ENCODE data around the gene IRGQ. TPM values are rescaled to one million over a fixed set of nuclear protein-coding genes. Genes with fewer than 3 reads are reported as not detected.

Gene IRGQ
- total RNA-seq, 1 experiment from 2014 or later: 38.1 TPM

DNA sequence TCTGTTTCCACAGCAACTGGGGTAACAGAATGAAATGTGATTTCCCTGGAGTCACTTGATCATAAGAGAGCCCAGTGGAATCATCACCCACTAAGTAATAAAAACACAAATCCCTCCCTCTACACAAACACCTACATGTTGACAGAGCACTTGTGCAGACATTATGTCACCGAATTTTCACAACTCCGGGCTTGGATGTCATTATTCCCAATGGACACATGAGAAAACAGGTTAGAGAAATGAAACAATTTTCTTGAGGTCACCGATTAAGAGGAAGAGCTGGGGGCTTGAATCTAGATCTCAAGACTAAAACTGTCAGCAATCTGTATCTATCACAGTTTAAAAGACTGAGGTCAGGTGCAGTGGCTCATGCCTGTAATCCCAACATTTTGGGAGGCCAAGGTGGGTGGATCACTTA, 23.8 kb downstream of the IRGQ start:
- CTCF ChIA-PET: interaction anchor here (2.5 to 2.8 kb wide), 2 partner anchors 23 to 37 kb away, joined by 14 to 16 read pairs; partner anchors contain the start of genes IRGQ and ZNF576
- H3K4me1 Mint-ChIP-seq: peaks cover 24% of the 10 kb centered on the region
- TF ChIP-seq, protein P1, sequence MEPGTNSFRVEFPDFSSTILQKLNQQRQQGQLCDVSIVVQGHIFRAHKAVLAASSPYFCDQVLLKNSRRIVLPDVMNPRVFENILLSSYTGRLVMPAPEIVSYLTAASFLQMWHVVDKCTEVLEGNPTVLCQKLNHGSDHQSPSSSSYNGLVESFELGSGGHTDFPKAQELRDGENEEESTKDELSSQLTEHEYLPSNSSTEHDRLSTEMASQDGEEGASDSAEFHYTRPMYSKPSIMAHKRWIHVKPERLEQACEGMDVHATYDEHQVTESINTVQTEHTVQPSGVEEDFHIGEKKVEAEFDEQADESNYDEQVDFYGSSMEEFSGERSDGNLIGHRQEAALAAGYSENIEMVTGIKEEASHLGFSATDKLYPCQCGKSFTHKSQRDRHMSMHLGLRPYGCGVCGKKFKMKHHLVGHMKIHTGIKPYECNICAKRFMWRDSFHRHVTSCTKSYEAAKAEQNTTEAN (CRISPR knock-in tag; IDR thresholded peaks at IDR 0.05): no peak
- TF ChIP-seq, protein P2, sequence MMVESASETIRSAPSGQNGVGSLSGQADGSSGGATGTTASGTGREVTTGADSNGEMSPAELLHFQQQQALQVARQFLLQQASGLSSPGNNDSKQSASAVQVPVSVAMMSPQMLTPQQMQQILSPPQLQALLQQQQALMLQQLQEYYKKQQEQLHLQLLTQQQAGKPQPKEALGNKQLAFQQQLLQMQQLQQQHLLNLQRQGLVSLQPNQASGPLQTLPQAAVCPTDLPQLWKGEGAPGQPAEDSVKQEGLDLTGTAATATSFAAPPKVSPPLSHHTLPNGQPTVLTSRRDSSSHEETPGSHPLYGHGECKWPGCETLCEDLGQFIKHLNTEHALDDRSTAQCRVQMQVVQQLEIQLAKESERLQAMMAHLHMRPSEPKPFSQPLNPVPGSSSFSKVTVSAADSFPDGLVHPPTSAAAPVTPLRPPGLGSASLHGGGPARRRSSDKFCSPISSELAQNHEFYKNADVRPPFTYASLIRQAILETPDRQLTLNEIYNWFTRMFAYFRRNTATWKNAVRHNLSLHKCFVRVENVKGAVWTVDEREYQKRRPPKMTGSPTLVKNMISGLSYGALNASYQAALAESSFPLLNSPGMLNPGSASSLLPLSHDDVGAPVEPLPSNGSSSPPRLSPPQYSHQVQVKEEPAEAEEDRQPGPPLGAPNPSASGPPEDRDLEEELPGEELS (CRISPR knock-in tag; IDR thresholded peaks at IDR 0.05): no peak
- TF ChIP-seq NFYB (CRISPR knock-in tag; conservative IDR thresholded peaks at IDR 0.05; ENCODE audit: low read depth) (no peak), ZNF396 (CRISPR knock-in tag; IDR thresholded peaks at IDR 0.05; ENCODE audit: borderline replicate concordance) (no peak), ETV6 (CRISPR knock-in tag; IDR thresholded peaks at IDR 0.05) (no peak), FOXP1 (CRISPR knock-in tag; IDR thresholded peaks at IDR 0.05; ENCODE audit: borderline replicate concordance) (no peak), CBFB (CRISPR knock-in tag; IDR thresholded peaks at IDR 0.05; ENCODE audit: low read depth) (no peak), ZNF423 (CRISPR knock-in tag; IDR thresholded peaks at IDR 0.05) (no peak), IRF2 (CRISPR knock-in tag; IDR thresholded peaks at IDR 0.05; ENCODE audit: borderline replicate concordance, low read depth) (no peak)
- TF ChIP-seq, protein P3, sequence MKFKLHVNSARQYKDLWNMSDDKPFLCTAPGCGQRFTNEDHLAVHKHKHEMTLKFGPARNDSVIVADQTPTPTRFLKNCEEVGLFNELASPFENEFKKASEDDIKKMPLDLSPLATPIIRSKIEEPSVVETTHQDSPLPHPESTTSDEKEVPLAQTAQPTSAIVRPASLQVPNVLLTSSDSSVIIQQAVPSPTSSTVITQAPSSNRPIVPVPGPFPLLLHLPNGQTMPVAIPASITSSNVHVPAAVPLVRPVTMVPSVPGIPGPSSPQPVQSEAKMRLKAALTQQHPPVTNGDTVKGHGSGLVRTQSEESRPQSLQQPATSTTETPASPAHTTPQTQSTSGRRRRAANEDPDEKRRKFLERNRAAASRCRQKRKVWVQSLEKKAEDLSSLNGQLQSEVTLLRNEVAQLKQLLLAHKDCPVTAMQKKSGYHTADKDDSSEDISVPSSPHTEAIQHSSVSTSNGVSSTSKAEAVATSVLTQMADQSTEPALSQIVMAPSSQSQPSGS (CRISPR knock-in tag; IDR thresholded peaks at IDR 0.05; ENCODE audit: borderline replicate concordance, low read depth): no peak
- TF ChIP-seq, protein P4, sequence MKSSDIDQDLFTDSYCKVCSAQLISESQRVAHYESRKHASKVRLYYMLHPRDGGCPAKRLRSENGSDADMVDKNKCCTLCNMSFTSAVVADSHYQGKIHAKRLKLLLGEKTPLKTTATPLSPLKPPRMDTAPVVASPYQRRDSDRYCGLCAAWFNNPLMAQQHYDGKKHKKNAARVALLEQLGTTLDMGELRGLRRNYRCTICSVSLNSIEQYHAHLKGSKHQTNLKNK (CRISPR knock-in tag; IDR thresholded peaks at IDR 0.05): no peak
- TF ChIP-seq, protein P5, sequence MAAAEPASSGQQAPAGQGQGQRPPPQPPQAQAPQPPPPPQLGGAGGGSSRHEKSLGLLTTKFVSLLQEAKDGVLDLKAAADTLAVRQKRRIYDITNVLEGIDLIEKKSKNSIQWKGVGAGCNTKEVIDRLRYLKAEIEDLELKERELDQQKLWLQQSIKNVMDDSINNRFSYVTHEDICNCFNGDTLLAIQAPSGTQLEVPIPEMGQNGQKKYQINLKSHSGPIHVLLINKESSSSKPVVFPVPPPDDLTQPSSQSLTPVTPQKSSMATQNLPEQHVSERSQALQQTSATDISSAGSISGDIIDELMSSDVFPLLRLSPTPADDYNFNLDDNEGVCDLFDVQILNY (CRISPR knock-in tag; IDR thresholded peaks at IDR 0.05): no peak
- TF ChIP-seq, protein P6, sequence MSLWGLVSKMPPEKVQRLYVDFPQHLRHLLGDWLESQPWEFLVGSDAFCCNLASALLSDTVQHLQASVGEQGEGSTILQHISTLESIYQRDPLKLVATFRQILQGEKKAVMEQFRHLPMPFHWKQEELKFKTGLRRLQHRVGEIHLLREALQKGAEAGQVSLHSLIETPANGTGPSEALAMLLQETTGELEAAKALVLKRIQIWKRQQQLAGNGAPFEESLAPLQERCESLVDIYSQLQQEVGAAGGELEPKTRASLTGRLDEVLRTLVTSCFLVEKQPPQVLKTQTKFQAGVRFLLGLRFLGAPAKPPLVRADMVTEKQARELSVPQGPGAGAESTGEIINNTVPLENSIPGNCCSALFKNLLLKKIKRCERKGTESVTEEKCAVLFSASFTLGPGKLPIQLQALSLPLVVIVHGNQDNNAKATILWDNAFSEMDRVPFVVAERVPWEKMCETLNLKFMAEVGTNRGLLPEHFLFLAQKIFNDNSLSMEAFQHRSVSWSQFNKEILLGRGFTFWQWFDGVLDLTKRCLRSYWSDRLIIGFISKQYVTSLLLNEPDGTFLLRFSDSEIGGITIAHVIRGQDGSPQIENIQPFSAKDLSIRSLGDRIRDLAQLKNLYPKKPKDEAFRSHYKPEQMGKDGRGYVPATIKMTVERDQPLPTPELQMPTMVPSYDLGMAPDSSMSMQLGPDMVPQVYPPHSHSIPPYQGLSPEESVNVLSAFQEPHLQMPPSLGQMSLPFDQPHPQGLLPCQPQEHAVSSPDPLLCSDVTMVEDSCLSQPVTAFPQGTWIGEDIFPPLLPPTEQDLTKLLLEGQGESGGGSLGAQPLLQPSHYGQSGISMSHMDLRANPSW (CRISPR knock-in tag; conservative IDR thresholded peaks at IDR 0.05; ENCODE audit: low read depth): no peak
- TF ChIP-seq, protein P7, sequence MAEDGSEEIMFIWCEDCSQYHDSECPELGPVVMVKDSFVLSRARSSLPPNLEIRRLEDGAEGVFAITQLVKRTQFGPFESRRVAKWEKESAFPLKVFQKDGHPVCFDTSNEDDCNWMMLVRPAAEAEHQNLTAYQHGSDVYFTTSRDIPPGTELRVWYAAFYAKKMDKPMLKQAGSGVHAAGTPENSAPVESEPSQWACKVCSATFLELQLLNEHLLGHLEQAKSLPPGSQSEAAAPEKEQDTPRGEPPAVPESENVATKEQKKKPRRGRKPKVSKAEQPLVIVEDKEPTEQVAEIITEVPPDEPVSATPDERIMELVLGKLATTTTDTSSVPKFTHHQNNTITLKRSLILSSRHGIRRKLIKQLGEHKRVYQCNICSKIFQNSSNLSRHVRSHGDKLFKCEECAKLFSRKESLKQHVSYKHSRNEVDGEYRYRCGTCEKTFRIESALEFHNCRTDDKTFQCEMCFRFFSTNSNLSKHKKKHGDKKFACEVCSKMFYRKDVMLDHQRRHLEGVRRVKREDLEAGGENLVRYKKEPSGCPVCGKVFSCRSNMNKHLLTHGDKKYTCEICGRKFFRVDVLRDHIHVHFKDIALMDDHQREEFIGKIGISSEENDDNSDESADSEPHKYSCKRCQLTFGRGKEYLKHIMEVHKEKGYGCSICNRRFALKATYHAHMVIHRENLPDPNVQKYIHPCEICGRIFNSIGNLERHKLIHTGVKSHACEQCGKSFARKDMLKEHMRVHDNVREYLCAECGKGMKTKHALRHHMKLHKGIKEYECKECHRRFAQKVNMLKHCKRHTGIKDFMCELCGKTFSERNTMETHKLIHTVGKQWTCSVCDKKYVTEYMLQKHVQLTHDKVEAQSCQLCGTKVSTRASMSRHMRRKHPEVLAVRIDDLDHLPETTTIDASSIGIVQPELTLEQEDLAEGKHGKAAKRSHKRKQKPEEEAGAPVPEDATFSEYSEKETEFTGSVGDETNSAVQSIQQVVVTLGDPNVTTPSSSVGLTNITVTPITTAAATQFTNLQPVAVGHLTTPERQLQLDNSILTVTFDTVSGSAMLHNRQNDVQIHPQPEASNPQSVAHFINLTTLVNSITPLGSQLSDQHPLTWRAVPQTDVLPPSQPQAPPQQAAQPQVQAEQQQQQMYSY (CRISPR knock-in tag; IDR thresholded peaks at IDR 0.05): no peak
- ATAC-seq (no peak), DNase-seq (ENCODE audit: low spot score) (no peak)
- H3K27me3 Mint-ChIP-seq (ENCODE audit: low read depth): no peaks in the 10 kb centered on the region; the same call in 1 of the 2 replicates
- H3K27ac Mint-ChIP-seq: no peak overlapping the region
- no peaks in the 10 kb centered on the region for H3K9me3 Mint-ChIP-seq
- H3K4me3 Mint-ChIP-seq: no peak overlapping the region
- POLR2A ChIA-PET: no interaction called here
- H3K36me3 Mint-ChIP-seq: no peaks in the 10 kb centered on the region; the same call in 1 of the 2 replicates

Measured in WTC11 (cell line).